ENCODE results near the gene P2RX4.
"Not testable (repeated sequence)": the region's sequence is repeated elsewhere in the genome, so short reads cannot be mapped to it uniquely, and the experiment has no call there.

Gene P2RX4

DNA sequence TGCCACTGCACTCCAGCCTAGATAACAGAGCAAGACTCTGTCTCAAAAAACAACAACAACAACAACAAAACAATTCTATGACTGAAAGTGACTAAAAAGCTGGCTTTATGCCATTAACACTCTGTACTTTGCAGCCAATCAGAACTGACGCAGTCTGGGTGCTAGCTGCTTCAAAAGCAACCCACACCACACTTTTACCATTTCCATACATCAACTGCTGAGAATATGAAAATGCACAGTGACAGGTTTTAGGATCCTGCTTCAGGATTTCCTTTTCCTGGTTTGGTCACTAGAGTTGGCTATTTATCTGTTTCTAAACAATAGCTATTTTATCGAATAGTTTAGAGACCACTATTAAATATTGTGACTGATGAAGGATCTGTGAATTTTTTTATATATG, 23.1 kb upstream of the P2RX4 start:
- no peak overlapping the region for H3K4me3 ChIP-seq
- no peak overlapping the region for H3K27ac ChIP-seq

DNA sequence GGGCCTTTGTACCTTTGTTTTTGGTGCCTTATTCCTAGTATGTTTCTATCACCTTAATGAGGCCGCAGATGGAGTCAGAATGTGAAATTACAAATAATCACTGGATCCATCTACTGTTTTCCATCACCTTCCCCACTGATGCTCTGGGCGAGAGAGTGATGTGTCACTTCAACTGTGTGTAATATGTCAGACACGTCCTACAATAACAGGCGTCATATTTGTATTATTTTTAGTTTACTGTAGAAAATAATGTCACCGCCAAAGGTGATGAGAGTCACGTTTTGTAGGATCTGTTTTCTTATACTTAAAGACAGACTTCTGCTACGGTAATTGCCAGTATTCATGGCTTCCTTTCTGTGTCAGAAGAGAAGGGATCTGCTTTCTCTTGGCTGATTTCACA, 22.4 kb upstream of the P2RX4 start:
- no peak overlapping the region for H3K4me3 ChIP-seq
- no peak overlapping the region for H3K27ac ChIP-seq

DNA sequence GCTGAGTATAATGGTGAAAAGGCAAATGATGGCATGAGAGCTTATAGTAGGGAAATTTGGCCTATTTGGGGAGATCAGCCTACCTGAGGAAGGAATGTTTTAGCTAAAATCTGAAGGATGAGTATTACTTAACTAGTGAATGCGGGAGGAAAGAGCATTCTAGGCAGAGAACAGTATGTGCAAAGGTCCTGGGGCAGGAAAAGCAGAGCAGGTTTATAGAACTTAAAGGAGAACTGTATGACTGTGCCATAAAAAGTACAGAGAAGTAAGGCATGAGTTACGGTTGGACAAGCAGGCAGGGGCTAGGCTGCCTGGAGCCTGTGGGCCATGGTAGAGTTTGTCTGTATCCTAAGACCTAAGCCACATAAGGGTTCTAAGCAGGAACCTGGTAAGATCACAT, 21.7 kb upstream of the P2RX4 start:
- H3K27ac ChIP-seq = no peak overlapping the region
- no peak overlapping the region for H3K4me3 ChIP-seq

DNA sequence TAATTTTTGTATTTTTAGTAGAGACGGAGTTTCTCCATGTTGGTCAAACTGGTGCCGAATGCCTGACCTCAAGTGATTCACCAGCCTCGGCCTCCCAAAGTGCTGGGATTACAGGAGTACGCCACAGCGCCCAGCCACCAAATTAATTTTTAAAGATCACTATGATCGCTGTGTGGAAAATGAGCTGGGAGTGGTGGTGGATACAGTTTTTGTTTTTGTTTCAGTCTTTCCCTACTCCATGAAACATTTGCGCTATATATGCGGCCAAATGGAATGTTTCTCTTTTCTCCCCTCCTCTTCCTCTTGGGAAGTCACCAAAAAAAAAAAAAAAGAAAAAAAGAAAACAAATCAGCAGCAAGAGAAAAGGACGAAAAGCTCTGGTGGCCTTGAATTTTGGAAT, 20.8 kb upstream of the P2RX4 start:
- H3K27ac ChIP-seq = peak overlapping the region in 1 of 21 experiments; percentile 31
- H3K4me3 ChIP-seq = no peak overlapping the region

DNA sequence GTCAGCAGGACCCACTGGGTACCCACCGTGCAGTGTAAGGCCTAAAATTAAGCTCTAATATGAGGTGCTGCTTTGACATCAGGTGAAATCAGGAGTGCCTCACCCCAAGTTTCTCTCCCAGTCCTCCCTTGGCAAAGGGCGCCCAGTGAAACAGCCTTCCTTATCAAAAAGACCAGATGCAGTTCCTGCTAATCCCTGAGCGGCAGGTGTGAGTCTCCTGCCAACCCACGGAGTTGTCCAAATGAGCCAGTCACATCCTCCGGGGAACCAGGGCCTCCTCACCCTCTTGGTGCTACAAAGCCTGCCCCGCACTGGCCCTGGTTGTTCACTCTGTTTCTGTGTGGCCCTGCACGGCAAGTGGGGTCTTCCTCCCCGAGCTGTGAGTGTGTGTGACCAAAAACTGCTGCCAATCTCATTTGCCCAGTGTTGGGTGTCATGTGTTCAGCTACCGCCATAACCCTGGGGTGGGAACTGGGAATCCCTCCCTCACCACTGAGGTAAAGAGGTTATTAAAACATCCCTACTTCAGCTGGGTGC, 20.2 kb upstream of the P2RX4 start:
- Histone ChIP-seq H3K4me3 (no peak overlapping the region), H3K27ac (peak overlapping the region in 2 of 21 experiments; percentile 31 to 69)

DNA sequence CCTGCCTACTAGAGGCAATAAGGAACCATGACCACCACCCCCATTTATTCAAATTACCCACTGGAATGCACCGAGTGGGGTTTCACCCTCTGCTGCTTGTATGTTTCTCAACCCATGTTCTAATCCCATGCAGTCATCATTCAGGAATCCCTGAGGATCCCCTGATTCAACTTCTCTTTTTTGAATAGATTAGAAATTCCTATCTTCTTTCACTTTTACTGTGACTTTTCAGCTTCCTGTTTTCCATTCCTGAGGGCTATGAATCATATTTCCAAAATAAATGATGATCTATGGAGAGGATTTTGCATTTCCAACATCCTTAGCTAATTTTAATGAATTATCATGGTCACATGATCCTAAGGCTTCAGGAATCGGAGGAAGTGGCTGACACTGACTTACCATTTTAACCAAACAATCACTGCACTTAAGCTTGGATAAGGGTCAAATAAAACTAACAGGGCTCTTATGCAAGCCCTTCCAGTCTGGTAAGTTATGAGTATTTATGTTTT, 19.4 kb upstream of the P2RX4 start:
- no peak overlapping the region for H3K4me3 ChIP-seq
- peak overlapping the region in 8 of 21 experiments; percentile 9 to 72 (median 58) for H3K27ac ChIP-seq

DNA sequence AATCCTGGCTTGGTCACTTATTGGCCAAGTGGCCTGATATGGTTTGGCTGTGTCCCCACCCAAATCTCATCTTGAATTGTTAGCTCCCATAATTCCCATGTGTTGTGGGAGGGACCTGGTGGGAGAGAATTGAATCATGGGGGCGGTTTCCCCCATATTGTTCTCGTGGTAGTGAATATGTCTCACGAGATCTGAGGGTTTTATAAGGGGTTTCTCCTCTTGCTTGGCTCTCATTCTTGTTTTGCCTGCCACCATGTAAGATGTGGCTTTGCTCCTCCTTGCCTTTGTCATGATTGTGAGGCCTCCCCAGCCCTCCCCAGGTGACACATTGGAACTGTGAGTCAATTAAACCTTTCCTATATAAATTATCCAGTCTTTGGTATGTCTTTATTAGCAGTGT, 18.8 kb upstream of the P2RX4 start:
- H3K4me3 ChIP-seq = no peak overlapping the region
- peak overlapping the region in 9 of 21 experiments; percentile 4 to 72 (median 55) for H3K27ac ChIP-seq

DNA sequence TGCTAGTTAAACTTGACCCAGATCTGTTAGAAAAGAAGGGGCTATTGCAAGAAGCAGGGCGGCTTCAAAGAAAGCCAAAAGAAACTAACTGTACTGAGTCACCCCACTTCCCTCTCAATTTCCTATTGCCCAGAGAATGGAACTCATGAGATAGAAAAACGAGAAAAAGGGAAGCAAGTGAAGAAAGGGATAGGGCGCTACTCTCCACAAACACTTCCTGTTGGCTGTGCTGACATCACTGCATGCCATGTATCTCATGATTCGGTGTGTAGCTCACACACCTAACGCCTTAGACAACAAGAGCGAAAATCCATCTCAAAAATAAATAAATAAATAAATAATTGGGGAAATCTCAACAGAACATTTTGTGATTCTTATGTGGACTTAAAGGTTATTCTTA, 13.0 kb upstream of the P2RX4 start:
- H3K27ac ChIP-seq = peak overlapping the region in 2 of 21 experiments; percentile 1 to 19
- no peak overlapping the region for H3K4me3 ChIP-seq

DNA sequence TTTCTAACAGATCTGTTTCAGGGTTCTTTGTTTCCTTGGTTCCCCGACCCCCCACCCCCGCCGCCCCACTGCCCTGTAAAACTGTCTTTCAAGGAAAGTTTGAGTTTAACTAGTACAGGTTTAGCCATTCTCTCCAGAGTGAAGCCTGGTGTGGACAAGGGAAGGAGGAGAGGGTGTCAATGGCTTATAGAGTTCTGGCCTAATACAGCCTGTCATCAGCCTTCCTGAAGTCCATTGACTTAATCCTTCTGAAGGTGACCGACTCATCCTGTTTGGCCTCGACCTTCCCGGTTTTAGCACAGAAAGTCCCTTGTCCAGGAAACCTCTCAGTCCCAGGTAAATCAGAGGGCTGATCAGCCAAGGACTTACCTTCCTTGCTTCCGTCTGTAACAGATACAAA, 11.0 kb upstream of the P2RX4 start:
- H3K4me3 ChIP-seq = no peak overlapping the region
- no peak overlapping the region for H3K27ac ChIP-seq

DNA sequence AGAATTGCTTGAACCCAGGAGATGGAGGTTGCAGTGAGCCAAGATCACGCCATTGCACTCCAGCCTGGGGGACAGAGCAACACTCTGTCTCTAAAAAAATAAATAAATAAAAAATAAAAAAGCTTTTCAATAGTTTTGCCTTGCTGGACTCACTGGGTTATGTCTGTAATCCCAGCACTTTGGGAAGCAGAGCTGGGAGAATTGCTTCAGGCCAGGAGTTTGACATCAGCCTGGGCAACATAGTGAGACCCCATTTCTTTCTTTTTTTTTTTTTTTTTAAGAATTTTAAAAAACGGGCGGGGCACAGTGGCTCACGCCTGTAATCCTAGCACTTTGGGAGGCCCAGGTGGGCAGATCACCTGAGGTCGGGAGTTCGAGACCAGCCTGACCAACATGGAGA, 8.8 kb upstream of the P2RX4 start:
- H3K27ac ChIP-seq, H3K4me3 ChIP-seq: not testable (repeated sequence)

DNA sequence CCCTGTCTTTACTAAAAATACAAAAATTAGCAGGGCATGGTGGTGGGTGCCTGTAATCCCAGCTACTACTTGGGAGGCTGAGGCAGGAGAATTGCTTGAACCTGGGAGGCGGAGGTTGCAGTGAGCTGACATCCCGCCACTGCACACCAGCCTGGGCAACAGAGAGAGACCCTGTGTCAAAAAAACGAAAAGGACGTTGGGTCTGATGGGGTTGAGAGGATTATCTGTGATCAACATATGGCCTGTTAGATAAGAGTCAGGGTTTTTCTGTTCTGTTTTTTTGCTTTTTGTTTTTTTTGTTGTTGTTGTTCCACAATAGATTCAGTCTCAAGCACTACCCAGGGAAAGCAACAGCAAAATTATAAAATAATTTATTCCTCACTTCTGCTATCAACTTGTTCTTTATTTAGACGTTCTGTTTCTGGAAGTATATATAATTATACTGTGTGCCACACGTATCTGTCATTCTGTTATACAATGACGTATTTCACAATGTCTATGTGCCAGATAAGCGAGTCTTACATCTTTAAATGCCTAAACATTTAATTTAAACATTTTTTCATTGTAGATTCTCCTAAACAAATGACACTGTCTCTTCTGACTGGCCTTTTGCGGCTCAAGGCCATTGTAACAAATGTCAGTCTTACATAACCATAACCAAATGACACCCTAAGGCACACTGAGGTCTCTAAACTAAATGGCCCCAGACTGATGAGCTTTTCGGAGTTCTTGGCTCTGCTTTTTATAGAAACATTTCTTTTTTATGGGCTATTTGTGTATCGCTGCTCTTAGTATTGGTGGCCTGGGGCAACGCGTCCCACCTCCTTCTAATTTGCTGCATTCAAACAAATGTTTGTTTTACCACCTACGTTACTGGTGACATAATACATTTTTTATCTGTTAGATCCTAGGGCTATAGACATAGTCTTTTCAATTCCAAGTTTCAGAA, 7.2 kb upstream of the P2RX4 start:
- no peak overlapping the region for H3K27ac ChIP-seq

DNA sequence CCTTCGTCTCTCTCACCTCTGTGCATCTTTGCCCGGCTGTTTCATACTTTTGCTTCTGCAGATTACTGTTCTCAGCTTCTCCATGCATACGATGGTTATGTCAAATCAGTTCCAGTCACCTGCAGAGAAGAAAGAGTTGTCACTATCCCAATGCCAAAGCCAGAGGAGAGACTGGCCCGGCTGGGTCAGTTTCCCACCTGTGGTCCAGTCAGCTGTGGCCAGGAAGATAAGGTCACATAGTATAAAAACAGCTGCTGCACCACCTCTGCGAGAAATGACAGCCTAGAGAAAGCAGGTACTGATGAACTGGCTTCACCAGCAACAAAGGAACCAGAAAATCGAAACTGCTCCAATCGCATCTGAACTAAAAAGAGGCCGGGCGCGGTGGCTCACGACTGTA, 6.4 kb upstream of the P2RX4 start:
- Histone ChIP-seq H3K4me3 (no peak overlapping the region), H3K27ac (no peak overlapping the region)

More for the DNA sequence above, 7.2 kb upstream of the P2RX4 start:
- H3K4me3 ChIP-seq = no peak overlapping the region

DNA sequence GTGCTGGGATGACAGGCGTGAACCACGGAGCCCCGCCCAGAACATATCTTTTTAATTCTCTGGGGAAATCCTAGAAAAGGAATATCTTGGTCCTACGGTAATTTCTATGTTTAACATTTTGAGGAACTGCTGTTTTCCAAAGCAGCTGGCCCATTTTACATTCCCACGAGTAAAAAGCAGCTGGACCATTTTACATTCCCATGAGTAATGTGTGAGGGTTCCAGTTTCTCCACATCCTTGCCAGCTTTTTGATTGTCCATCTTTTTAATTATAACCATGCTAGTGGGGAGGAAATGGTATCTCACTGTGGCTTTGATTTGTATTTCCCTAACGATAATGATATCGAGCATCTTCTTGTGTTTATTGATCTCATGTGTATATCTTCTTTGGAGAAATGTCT, 4.4 kb upstream of the P2RX4 start:
- H3K27ac ChIP-seq = no peak overlapping the region

DNA sequence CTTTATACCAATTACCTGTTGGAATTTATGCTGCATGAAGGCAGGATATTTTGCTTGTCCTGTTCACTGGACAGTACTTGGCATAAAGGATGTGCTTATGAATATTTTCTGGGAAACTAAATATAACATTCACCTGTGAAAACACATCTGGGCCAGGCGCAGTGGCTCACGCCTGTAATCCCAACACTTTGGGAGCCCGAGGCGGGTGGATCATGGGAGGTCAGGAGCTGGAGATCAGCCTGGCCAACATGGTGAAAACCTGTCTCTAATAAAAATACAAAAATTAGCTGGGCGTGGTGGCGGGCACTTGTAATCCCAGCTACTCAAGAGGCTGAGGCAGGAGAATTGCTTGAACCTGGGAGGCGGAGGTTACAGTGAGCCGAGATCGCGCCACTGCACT, 1.4 kb upstream of the P2RX4 start:
- H3K27ac ChIP-seq = peak overlapping the region in 1 of 21 experiments; percentile 35
- not testable (repeated sequence) for H3K4me3 ChIP-seq

More for the DNA sequence above, 4.4 kb upstream of the P2RX4 start:
- H3K4me3 ChIP-seq = no peak overlapping the region

DNA sequence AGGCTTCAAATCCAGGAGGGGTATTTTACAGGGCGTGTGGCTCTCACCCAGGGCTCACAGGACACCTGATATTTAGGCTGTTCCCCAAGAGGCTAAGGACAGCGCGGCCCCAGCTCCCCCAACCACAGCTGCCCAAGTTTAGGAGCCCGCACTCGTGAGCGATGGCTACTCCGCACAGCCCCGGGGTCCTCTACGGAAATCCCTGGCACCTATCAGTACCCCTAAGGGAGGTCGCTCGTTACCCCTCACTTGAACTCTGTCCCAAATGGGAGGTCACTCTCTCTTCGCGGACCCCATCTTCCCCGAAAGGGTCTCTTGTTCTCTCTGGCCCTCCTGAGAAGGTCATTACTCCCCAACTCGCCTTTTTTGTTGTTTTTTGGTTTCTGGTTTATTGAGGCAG, 708 bp upstream of the P2RX4 start:
- Histone ChIP-seq H3K27ac (peak overlapping the region in 7 of 21 experiments; percentile 35 to 92 (median 84)), H3K4me3 (peak overlapping the region in 4 of 7 experiments; percentile 61 to 81 (median 69))

DNA sequence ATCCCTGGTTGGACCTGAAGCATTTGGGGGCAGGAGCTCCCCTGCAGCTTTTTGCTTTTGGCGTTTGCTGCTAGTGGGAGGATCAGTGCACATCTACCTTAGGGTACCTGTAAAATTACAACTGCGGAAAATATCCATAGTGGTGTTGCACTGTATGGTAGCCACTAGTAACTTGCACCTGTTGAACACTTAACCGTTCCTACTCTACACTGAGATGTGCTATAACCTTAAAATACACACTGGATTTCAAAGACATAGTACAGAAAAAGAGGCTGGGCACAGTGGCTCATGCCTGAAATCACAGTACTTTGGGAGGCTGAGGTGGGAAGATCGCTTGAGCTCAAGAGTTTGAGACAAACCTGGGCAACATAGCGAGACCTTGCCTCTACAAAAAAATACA, 2.9 kb downstream of the P2RX4 start:
- Histone ChIP-seq H3K27ac (no peak overlapping the region), H3K4me3 (no peak overlapping the region)

DNA sequence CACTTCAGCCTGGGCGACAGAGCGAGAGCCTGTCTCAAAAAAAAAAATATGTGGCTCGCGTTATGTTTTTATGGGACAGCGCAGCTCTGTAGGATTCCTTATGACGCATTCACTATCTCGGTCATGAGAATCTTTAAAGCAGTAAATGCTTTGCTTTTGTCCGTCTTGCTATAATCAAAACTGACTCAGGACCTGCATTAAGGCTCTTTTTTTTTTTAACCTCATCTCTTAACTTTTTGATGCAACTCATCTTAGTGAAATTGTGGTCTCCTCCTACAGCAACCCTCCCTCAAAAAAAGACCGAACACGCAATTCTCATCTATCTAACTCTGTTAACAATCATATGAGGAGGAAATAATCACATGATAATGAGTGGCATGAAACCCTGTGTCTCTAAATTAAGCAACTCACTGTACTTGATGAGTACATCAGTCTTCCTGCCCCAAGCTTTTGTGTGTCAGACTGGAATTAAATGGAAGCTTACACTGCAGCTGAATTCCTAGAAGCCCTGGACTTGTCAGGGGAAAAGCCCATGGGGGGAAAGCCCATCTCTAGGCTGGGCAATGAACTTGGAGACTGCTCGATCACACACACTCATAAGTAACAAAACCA, 4.3 kb downstream of the P2RX4 start:
- Histone ChIP-seq H3K4me3 (no peak overlapping the region), H3K27ac (peak overlapping the region in 15 of 21 experiments; percentile 24 to 70 (median 51))

DNA sequence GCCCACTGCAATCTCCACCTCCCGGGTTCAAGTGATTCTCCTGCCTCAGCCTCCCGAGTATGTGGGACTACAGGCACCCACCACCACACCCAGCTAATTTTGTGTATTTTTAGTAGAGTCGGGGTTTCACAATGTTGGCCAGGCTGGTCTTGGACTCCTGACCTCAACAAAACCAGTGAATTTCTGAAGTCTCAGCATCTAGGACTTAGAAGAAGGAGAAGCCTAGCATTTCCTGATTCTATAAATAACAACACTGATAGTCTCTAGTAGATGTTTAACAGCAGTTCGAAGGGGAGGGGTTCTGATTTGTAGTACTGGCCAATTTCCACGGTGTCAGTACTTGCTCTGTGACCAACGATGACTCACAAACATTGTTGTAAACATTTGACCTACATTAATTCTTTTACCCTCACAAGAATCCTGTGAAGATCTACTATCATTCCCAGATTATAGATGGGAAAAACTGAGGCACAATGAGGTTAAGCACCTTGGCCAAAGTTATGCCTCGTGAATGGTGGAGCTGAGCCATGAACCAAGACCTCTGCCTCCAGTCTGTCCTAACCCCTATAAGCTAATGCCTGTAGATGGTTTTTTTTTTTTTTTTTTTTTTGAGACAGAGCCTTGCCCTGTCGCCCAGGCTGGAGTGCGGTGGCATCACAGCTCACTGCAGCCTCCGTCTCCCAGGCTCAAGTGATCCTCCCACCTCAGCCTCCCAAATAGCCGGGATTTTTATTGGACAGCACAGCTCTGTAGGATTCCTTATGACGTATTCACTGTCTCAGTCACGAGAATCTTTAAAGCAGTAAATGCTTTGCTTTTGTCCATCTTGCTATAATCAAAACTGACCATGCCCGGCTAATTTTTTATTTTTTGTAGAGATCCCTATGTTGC, 5.2 kb downstream of the P2RX4 start:
- Histone ChIP-seq H3K27ac (peak overlapping the region in 16 of 21 experiments; percentile 22 to 70 (median 50)), H3K4me3 (no peak overlapping the region)

DNA sequence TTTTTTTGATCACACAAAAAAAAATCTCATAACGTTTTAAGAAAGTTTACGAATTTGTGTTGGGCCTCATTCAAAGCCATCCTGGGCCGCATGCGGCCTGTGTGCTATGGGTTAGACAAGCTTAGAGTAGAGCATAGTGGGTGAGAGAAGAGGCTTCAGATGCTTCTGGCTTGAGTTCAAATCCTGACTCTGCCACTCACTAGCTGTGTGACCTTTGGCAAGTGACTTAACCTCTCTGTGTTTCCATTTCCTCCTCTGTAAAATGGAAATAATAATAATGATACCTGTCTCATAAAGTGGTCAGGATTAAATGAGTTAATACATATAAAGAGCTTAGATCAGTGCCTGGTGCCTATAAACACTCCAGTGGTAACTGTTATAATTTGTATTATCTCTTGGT, 6.2 kb downstream of the P2RX4 start:
- Histone ChIP-seq H3K27ac (no peak overlapping the region), H3K4me3 (no peak overlapping the region)

DNA sequence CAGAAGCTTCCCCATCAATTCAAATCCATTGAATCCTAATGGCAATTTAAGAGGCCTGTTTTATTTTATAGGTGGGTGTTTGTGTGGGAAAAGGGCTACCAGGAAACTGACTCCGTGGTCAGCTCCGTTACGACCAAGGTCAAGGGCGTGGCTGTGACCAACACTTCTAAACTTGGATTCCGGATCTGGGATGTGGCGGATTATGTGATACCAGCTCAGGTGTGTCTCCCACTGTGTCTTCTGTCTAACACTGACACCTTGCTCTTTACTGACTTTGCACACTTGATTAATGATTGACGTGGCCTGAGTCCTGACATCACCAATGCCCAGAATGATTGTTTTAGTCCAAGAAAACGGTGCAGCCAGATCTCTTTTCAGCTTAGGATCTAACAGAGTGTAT, 7.1 kb downstream of the P2RX4 start:
- Histone ChIP-seq H3K4me3 (no peak overlapping the region), H3K27ac (no peak overlapping the region)

Measured in skin epidermis (tissue), 12 donors.